Gastroesophageal sphincter (tissue), 3 donors: ENCODE data around the gene KRT14.

Source experiments
- EP300 ChIP-seq: sonication (generic); formaldehyde crosslinking; IDR thresholded peaks from one replicate; pipeline ENCODE4 v1.6.1; 2017; ENCODE audit warnings: antibody characterized with exemption, mild to moderate bottlenecking
- POLR2A ChIP-seq, 2 donors: fragments of 450-650 bp; IDR thresholded peaks; one replicate each; pipeline ENCODE4 v1.6.1; 2017; ENCODE audit warnings: antibody characterized with exemption in 2 of 2, mild to moderate bottlenecking in 2 of 2, moderate library complexity in 1 of 2
- POLR2AphosphoS5 ChIP-seq: sonication (generic); formaldehyde crosslinking; IDR thresholded peaks from one replicate; pipeline ENCODE4 v1.6.1; 2017; ENCODE audit warnings: antibody characterized with exemption
- TF ChIP-seq, protein P1 (sequence below), 4 experiments: fragments of 200-600 bp in 2 of 4; fragments of 450-650 bp in 2 of 4; sonication (generic) in 1 of 4; IDR thresholded peaks; one replicate each; pipeline ENCODE4 v1.5.1; 2017 to 2019; ENCODE audit warnings: antibody characterized with exemption in 4 of 4, mild to moderate bottlenecking in 2 of 4, moderate library complexity in 2 of 4

DNA sequence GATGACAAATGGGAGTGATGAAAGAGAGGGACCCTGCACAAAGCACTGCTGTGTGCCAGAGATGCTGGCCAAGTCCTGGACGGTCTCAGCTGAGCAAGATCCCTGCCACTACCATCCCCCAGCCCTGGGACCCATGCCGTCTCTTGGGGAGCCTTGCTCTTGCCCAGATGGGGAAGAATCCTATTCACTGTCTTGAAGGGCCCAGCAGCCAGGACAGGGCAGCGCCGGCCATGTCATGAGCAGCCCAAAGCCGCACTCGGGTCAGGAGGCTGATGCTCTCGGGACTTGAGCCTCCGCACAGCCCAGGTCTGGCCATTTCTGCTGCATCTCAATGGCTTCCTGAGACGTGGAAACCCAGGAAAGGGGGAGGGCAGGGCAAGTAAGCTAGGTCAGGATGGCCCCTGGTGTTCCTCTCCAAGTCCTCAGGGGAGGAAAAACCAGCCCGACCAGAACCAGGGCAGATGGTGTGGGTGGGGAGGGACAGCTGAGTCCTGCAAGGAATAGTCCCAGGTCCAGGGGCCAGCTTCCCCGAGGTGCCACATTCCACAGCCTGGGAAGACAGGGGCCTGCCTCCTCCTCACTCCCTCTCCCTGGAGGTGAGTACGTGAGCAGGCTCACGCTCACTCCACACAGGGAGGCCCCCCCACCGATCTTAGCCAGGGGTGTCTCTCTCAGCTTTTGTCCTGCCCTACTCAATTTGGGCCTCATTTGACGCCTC lies 50.8 kb downstream of the KRT14 start:
- TF ChIP-seq, protein P1, sequence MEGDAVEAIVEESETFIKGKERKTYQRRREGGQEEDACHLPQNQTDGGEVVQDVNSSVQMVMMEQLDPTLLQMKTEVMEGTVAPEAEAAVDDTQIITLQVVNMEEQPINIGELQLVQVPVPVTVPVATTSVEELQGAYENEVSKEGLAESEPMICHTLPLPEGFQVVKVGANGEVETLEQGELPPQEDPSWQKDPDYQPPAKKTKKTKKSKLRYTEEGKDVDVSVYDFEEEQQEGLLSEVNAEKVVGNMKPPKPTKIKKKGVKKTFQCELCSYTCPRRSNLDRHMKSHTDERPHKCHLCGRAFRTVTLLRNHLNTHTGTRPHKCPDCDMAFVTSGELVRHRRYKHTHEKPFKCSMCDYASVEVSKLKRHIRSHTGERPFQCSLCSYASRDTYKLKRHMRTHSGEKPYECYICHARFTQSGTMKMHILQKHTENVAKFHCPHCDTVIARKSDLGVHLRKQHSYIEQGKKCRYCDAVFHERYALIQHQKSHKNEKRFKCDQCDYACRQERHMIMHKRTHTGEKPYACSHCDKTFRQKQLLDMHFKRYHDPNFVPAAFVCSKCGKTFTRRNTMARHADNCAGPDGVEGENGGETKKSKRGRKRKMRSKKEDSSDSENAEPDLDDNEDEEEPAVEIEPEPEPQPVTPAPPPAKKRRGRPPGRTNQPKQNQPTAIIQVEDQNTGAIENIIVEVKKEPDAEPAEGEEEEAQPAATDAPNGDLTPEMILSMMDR (IDR thresholded peaks at IDR 0.05): no peak
- TF ChIP-seq POLR2AphosphoS5: no peak
- no peak for TF ChIP-seq EP300
- TF ChIP-seq POLR2A (IDR thresholded peaks at IDR 0.05): no peak
